ENCODE results near the gene BMPR2.

DNA sequence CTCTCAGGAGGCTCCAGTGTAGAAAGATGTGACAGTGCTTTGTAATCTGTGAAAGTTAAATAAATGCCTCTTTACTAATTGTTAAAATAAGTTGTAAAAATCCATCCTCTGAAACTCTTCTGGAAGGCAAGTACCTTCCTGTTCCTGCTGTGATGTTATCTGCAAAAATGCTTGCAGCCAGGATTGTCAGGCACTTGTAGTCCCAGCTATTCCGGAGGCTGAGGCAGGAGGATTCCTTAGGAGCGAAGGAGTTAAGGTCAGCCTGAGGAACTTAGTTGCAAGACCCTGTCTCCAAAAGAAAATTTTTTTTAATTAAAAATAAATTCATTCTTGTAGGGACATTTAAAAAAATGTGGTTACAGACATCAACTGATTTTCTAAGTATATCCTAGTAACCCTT is 22.7 kb upstream of the BMPR2 start:
- TF ChIP-seq USF1 (IDR thresholded peaks at IDR 0.05) (no peak), ZBTB7A (IDR thresholded peaks at IDR 0.05; ENCODE audit: low read depth) (no peak), TAF1 (IDR thresholded peaks at IDR 0.05; ENCODE audit: low read depth) (no peak), YY1 (IDR thresholded peaks at IDR 0.05; ENCODE audit: low read depth) (no peak), EP300 (IDR thresholded peaks at IDR 0.05; ENCODE audit: borderline replicate concordance) (no peak), RAD21 (IDR thresholded peaks at IDR 0.05; ENCODE audit: low read depth) (no peak)
- TF ChIP-seq, protein P1, sequence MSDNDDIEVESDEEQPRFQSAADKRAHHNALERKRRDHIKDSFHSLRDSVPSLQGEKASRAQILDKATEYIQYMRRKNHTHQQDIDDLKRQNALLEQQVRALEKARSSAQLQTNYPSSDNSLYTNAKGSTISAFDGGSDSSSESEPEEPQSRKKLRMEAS (IDR thresholded peaks at IDR 0.05): no peak
- TF ChIP-seq, protein P2, sequence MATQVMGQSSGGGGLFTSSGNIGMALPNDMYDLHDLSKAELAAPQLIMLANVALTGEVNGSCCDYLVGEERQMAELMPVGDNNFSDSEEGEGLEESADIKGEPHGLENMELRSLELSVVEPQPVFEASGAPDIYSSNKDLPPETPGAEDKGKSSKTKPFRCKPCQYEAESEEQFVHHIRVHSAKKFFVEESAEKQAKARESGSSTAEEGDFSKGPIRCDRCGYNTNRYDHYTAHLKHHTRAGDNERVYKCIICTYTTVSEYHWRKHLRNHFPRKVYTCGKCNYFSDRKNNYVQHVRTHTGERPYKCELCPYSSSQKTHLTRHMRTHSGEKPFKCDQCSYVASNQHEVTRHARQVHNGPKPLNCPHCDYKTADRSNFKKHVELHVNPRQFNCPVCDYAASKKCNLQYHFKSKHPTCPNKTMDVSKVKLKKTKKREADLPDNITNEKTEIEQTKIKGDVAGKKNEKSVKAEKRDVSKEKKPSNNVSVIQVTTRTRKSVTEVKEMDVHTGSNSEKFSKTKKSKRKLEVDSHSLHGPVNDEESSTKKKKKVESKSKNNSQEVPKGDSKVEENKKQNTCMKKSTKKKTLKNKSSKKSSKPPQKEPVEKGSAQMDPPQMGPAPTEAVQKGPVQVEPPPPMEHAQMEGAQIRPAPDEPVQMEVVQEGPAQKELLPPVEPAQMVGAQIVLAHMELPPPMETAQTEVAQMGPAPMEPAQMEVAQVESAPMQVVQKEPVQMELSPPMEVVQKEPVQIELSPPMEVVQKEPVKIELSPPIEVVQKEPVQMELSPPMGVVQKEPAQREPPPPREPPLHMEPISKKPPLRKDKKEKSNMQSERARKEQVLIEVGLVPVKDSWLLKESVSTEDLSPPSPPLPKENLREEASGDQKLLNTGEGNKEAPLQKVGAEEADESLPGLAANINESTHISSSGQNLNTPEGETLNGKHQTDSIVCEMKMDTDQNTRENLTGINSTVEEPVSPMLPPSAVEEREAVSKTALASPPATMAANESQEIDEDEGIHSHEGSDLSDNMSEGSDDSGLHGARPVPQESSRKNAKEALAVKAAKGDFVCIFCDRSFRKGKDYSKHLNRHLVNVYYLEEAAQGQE (IDR thresholded peaks at IDR 0.05; ENCODE audit: low read depth): no peak

Measured in Ishikawa (cell line).